ENCODE results near the gene MTMR2. TPM values are rescaled to one million over a fixed set of nuclear protein-coding genes. Genes with fewer than 3 reads are reported as not detected.

Gene MTMR2
- total and polyA plus RNA-seq, 2 of the 13 experiments (the other 11 are each of a cell fraction or from before 2014, with no cell fraction given) = 12.7 to 22.3 TPM

DNA sequence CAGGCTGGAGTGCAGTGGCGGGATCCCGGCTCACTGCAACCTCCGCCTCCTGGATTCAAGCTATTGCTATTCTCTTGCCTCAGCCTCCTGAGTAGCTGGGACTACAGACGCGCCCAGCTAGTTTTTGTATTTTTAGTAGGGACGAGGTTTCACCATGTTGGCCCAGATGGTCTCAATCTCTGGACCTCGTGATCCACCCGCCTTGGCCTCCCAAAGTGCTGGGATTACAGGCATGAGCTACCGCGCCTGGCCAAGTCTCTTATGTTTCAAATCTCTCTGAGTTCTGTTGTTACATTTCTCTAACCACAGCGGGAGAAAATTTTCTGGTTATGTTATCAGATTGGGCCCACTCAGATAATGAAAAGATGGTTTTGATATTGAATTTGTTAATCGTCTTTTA, 123.5 kb downstream of the MTMR2 start (continued):
- TF ChIP-seq, protein P1, sequence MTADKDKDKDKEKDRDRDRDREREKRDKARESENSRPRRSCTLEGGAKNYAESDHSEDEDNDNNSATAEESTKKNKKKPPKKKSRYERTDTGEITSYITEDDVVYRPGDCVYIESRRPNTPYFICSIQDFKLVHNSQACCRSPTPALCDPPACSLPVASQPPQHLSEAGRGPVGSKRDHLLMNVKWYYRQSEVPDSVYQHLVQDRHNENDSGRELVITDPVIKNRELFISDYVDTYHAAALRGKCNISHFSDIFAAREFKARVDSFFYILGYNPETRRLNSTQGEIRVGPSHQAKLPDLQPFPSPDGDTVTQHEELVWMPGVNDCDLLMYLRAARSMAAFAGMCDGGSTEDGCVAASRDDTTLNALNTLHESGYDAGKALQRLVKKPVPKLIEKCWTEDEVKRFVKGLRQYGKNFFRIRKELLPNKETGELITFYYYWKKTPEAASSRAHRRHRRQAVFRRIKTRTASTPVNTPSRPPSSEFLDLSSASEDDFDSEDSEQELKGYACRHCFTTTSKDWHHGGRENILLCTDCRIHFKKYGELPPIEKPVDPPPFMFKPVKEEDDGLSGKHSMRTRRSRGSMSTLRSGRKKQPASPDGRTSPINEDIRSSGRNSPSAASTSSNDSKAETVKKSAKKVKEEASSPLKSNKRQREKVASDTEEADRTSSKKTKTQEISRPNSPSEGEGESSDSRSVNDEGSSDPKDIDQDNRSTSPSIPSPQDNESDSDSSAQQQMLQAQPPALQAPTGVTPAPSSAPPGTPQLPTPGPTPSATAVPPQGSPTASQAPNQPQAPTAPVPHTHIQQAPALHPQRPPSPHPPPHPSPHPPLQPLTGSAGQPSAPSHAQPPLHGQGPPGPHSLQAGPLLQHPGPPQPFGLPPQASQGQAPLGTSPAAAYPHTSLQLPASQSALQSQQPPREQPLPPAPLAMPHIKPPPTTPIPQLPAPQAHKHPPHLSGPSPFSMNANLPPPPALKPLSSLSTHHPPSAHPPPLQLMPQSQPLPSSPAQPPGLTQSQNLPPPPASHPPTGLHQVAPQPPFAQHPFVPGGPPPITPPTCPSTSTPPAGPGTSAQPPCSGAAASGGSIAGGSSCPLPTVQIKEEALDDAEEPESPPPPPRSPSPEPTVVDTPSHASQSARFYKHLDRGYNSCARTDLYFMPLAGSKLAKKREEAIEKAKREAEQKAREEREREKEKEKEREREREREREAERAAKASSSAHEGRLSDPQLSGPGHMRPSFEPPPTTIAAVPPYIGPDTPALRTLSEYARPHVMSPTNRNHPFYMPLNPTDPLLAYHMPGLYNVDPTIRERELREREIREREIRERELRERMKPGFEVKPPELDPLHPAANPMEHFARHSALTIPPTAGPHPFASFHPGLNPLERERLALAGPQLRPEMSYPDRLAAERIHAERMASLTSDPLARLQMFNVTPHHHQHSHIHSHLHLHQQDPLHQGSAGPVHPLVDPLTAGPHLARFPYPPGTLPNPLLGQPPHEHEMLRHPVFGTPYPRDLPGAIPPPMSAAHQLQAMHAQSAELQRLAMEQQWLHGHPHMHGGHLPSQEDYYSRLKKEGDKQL (CRISPR knock-in tag; IDR thresholded peaks at IDR 0.05; ENCODE audit: low read depth) = no peak
- TF ChIP-seq RBM39 (IDR thresholded peaks at IDR 0.05; ENCODE audit: low read depth, low read length, poor library complexity, severe bottlenecking) (no peak), POLR2G (IDR thresholded peaks at IDR 0.05; ENCODE audit: low read depth, low read length) (no peak), CCDC6 (CRISPR knock-in tag; IDR thresholded peaks at IDR 0.05) (no peak), CHCHD3 (CRISPR knock-in tag; IDR thresholded peaks at IDR 0.05) (no peak), ZSCAN25 (CRISPR knock-in tag; IDR thresholded peaks at IDR 0.05) (no peak), NFE2L2 (IDR thresholded peaks at IDR 0.05; ENCODE audit: low read length) (no peak), MED8 (CRISPR knock-in tag; IDR thresholded peaks at IDR 0.05; ENCODE audit: insufficient replicate concordance) (no peak), ZNF614 (CRISPR knock-in tag; IDR thresholded peaks at IDR 0.05; ENCODE audit: borderline replicate concordance) (no peak), KLF15 (CRISPR knock-in tag; IDR thresholded peaks at IDR 0.05; ENCODE audit: borderline replicate concordance) (no peak)
- TF ChIP-seq, protein P2, sequence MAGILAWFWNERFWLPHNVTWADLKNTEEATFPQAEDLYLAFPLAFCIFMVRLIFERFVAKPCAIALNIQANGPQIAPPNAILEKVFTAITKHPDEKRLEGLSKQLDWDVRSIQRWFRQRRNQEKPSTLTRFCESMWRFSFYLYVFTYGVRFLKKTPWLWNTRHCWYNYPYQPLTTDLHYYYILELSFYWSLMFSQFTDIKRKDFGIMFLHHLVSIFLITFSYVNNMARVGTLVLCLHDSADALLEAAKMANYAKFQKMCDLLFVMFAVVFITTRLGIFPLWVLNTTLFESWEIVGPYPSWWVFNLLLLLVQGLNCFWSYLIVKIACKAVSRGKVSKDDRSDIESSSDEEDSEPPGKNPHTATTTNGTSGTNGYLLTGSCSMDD (CRISPR knock-in tag; IDR thresholded peaks at IDR 0.05) = no peak
- TF ChIP-seq, protein P3, sequence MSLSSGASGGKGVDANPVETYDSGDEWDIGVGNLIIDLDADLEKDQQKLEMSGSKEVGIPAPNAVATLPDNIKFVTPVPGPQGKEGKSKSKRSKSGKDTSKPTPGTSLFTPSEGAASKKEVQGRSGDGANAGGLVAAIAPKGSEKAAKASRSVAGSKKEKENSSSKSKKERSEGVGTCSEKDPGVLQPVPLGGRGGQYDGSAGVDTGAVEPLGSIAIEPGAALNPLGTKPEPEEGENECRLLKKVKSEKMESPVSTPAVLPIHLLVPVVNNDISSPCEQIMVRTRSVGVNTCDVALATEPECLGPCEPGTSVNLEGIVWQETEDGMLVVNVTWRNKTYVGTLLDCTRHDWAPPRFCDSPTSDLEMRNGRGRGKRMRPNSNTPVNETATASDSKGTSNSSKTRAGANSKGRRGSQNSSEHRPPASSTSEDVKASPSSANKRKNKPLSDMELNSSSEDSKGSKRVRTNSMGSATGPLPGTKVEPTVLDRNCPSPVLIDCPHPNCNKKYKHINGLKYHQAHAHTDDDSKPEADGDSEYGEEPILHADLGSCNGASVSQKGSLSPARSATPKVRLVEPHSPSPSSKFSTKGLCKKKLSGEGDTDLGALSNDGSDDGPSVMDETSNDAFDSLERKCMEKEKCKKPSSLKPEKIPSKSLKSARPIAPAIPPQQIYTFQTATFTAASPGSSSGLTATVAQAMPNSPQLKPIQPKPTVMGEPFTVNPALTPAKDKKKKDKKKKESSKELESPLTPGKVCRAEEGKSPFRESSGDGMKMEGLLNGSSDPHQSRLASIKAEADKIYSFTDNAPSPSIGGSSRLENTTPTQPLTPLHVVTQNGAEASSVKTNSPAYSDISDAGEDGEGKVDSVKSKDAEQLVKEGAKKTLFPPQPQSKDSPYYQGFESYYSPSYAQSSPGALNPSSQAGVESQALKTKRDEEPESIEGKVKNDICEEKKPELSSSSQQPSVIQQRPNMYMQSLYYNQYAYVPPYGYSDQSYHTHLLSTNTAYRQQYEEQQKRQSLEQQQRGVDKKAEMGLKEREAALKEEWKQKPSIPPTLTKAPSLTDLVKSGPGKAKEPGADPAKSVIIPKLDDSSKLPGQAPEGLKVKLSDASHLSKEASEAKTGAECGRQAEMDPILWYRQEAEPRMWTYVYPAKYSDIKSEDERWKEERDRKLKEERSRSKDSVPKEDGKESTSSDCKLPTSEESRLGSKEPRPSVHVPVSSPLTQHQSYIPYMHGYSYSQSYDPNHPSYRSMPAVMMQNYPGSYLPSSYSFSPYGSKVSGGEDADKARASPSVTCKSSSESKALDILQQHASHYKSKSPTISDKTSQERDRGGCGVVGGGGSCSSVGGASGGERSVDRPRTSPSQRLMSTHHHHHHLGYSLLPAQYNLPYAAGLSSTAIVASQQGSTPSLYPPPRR (CRISPR knock-in tag; IDR thresholded peaks at IDR 0.05; ENCODE audit: borderline replicate concordance) = no peak
- TF ChIP-seq, protein P4, sequence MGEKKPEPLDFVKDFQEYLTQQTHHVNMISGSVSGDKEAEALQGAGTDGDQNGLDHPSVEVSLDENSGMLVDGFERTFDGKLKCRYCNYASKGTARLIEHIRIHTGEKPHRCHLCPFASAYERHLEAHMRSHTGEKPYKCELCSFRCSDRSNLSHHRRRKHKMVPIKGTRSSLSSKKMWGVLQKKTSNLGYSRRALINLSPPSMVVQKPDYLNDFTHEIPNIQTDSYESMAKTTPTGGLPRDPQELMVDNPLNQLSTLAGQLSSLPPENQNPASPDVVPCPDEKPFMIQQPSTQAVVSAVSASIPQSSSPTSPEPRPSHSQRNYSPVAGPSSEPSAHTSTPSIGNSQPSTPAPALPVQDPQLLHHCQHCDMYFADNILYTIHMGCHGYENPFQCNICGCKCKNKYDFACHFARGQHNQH (CRISPR knock-in tag; IDR thresholded peaks at IDR 0.05) = no peak

All from HepG2 (cell line).